ENCODE measurements around the gene VGLL1. TPM values are rescaled to one million over a fixed set of nuclear protein-coding genes. Genes with fewer than 3 reads are reported as not detected.

Gene VGLL1
- total and polyA plus RNA-seq, 4 donors, result not detected

DNA sequence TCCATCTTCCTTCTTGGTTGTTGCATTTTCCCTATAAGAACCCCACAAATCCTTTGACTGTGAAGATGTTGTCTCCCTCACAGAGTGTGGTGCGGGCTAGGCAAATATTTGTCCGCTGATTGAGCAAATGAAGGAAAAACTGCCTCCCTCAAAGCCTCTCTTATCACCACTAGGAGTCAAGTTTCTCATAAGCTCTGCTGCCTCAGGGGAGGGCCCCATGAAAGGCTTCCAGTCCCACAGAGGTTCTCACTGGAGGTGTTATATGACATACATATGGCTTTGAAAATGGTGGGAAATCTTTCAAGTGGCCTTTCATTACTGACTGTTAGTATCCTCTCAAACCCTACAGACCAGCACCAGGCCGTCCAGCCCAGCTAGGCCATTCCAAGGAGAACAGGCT lies 9.3 kb downstream of the VGLL1 start:
- TF ChIP-seq TAF1 (conservative IDR thresholded peaks at IDR 0.05), result no peak
- TF ChIP-seq YY1 (IDR thresholded peaks at IDR 0.05), result no peak
- TF ChIP-seq RXRA (IDR thresholded peaks at IDR 0.05), result no peak
- TF ChIP-seq HNF4G (IDR thresholded peaks at IDR 0.05), result no peak
- TF ChIP-seq, protein P1, sequence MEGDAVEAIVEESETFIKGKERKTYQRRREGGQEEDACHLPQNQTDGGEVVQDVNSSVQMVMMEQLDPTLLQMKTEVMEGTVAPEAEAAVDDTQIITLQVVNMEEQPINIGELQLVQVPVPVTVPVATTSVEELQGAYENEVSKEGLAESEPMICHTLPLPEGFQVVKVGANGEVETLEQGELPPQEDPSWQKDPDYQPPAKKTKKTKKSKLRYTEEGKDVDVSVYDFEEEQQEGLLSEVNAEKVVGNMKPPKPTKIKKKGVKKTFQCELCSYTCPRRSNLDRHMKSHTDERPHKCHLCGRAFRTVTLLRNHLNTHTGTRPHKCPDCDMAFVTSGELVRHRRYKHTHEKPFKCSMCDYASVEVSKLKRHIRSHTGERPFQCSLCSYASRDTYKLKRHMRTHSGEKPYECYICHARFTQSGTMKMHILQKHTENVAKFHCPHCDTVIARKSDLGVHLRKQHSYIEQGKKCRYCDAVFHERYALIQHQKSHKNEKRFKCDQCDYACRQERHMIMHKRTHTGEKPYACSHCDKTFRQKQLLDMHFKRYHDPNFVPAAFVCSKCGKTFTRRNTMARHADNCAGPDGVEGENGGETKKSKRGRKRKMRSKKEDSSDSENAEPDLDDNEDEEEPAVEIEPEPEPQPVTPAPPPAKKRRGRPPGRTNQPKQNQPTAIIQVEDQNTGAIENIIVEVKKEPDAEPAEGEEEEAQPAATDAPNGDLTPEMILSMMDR (IDR thresholded peaks at IDR 0.05; ENCODE audit: low read depth, low read length, missing input control), result no peak
- TF ChIP-seq JUND (IDR thresholded peaks at IDR 0.05), result no peak
- TF ChIP-seq RAD21 (IDR thresholded peaks at IDR 0.05), result no peak
- no peak for TF ChIP-seq FOXA1 (IDR thresholded peaks at IDR 0.05)
- no peak overlapping the region for H3K27ac ChIP-seq (ENCODE audit: low read depth in 1 of 2, low read length in 2 of 2)
- H3K36me3 ChIP-seq (ENCODE audit: control insufficient read depth in 4 of 4, insufficient read depth in 3 of 4, low read depth in 1 of 4, low read length in 3 of 4), result no peaks in the 10 kb centered on the region
- H3K9ac ChIP-seq (ENCODE audit: low read depth in 1 of 2, low read length in 2 of 2), result no peak overlapping the region
- no peaks in the 10 kb centered on the region for H3K4me1 ChIP-seq (ENCODE audit: control insufficient read depth in 4 of 4, insufficient read depth in 4 of 4, low read length in 3 of 4)
- DNase-seq (ENCODE audit: low spot score), result no peak
- no peak overlapping the region for H3K4me3 ChIP-seq (ENCODE audit: low read depth in 1 of 3, low read length in 3 of 3)
- 69% methylated on average over 3 of the region's 3 CpGs for WGBS
- no peaks in the 10 kb centered on the region for H3K9me3 ChIP-seq (ENCODE audit: control insufficient read depth in 4 of 4, low read length in 3 of 4)
- peaks cover 0 to 2% (median 0%) of the 10 kb centered on the region in 4 donors for H3K27me3 ChIP-seq (ENCODE audit: control insufficient read depth in 4 of 4, insufficient read depth in 4 of 4, low read length in 3 of 4)

DNA sequence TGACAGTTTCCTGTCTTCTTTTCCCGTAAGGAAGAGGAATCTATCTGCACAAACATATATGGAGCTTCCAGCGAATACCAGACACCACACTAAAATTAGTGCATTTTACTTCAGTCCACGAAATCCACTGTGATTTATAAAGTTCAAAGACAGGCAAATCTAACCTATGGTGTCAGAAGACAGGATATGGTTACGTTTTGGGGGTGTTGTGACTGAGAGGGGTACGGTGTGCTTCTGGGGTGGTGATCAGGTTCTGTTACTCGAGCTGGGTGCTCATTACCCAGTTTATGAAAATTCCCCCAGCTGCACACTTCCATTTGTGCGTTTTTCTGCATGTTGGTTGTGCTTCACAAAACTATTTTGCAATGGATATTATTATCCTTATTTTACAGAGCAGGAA lies 10.3 kb downstream of the VGLL1 start:
- no peak overlapping the region for H3K4me3 ChIP-seq (ENCODE audit: low read depth in 1 of 3, low read length in 3 of 3)
- no peaks in the 10 kb centered on the region for H3K9me3 ChIP-seq (ENCODE audit: control insufficient read depth in 4 of 4, low read length in 3 of 4)
- H3K27me3 ChIP-seq (ENCODE audit: control insufficient read depth in 4 of 4, insufficient read depth in 4 of 4, low read length in 3 of 4), result peaks cover 0 to 2% (median 0%) of the 10 kb centered on the region in 4 donors
- TF ChIP-seq RXRA (IDR thresholded peaks at IDR 0.05) (no peak), FOXA1 (IDR thresholded peaks at IDR 0.05) (no peak), YY1 (IDR thresholded peaks at IDR 0.05) (no peak), JUND (IDR thresholded peaks at IDR 0.05) (no peak), RAD21 (IDR thresholded peaks at IDR 0.05) (no peak), EGR1 (IDR thresholded peaks at IDR 0.05; ENCODE audit: low read depth in 2 of 2) (no peak), HNF4A (conservative IDR thresholded peaks at IDR 0.05) (no peak), TAF1 (conservative IDR thresholded peaks at IDR 0.05) (no peak), GABPA (IDR thresholded peaks at IDR 0.05 in 1 of 2, conservative IDR thresholded peaks at IDR 0.05 in 1 of 2) (no peak), SP1 (IDR thresholded peaks at IDR 0.05) (no peak), HNF4G (IDR thresholded peaks at IDR 0.05) (no peak), NR2F2 (IDR thresholded peaks at IDR 0.05) (no peak), FOXA2 (IDR thresholded peaks at IDR 0.05) (no peak)
- TF ChIP-seq, protein P2, sequence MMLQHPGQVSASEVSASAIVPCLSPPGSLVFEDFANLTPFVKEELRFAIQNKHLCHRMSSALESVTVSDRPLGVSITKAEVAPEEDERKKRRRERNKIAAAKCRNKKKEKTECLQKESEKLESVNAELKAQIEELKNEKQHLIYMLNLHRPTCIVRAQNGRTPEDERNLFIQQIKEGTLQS (IDR thresholded peaks at IDR 0.05), result no peak
- TF ChIP-seq, protein P3, sequence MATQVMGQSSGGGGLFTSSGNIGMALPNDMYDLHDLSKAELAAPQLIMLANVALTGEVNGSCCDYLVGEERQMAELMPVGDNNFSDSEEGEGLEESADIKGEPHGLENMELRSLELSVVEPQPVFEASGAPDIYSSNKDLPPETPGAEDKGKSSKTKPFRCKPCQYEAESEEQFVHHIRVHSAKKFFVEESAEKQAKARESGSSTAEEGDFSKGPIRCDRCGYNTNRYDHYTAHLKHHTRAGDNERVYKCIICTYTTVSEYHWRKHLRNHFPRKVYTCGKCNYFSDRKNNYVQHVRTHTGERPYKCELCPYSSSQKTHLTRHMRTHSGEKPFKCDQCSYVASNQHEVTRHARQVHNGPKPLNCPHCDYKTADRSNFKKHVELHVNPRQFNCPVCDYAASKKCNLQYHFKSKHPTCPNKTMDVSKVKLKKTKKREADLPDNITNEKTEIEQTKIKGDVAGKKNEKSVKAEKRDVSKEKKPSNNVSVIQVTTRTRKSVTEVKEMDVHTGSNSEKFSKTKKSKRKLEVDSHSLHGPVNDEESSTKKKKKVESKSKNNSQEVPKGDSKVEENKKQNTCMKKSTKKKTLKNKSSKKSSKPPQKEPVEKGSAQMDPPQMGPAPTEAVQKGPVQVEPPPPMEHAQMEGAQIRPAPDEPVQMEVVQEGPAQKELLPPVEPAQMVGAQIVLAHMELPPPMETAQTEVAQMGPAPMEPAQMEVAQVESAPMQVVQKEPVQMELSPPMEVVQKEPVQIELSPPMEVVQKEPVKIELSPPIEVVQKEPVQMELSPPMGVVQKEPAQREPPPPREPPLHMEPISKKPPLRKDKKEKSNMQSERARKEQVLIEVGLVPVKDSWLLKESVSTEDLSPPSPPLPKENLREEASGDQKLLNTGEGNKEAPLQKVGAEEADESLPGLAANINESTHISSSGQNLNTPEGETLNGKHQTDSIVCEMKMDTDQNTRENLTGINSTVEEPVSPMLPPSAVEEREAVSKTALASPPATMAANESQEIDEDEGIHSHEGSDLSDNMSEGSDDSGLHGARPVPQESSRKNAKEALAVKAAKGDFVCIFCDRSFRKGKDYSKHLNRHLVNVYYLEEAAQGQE (IDR thresholded peaks at IDR 0.05), result no peak
- TF ChIP-seq, protein P1 (IDR thresholded peaks at IDR 0.05; ENCODE audit: low read depth, low read length, missing input control), result no peak
- TF ChIP-seq, protein P4, sequence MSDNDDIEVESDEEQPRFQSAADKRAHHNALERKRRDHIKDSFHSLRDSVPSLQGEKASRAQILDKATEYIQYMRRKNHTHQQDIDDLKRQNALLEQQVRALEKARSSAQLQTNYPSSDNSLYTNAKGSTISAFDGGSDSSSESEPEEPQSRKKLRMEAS (IDR thresholded peaks at IDR 0.05), result no peak
- TF ChIP-seq, protein P5, sequence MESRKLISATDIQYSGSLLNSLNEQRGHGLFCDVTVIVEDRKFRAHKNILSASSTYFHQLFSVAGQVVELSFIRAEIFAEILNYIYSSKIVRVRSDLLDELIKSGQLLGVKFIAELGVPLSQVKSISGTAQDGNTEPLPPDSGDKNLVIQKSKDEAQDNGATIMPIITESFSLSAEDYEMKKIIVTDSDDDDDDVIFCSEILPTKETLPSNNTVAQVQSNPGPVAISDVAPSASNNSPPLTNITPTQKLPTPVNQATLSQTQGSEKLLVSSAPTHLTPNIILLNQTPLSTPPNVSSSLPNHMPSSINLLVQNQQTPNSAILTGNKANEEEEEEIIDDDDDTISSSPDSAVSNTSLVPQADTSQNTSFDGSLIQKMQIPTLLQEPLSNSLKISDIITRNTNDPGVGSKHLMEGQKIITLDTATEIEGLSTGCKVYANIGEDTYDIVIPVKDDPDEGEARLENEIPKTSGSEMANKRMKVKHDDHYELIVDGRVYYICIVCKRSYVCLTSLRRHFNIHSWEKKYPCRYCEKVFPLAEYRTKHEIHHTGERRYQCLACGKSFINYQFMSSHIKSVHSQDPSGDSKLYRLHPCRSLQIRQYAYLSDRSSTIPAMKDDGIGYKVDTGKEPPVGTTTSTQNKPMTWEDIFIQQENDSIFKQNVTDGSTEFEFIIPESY (IDR thresholded peaks at IDR 0.05), result no peak
- H3K36me3 ChIP-seq (ENCODE audit: control insufficient read depth in 4 of 4, insufficient read depth in 3 of 4, low read depth in 1 of 4, low read length in 3 of 4), result no peaks in the 10 kb centered on the region
- H3K27ac ChIP-seq (ENCODE audit: low read depth in 1 of 2, low read length in 2 of 2), result no peak overlapping the region
- no peaks in the 10 kb centered on the region for H3K4me1 ChIP-seq (ENCODE audit: control insufficient read depth in 4 of 4, insufficient read depth in 4 of 4, low read length in 3 of 4)
- WGBS, result 76% methylated on average over 7 of the region's 7 CpGs
- no peak overlapping the region for H3K9ac ChIP-seq (ENCODE audit: low read depth in 1 of 2, low read length in 2 of 2)
- no peak for DNase-seq (ENCODE audit: low spot score)
